HG02981 (cell line): ENCODE measurements around the gene CYGB.

Experiments
- ATAC-seq: cut with Tn5 transposase; IDR thresholded peaks from one replicate; pipeline ENCODE4 v1.9.1; 2021; ENCODE audit warnings: mild to moderate bottlenecking, moderate library complexity; ENCODE audit not compliant: unreplicated experiment

The CYGB gene

GRCh38 chr17:76502341-76503211 lies 34.9 kb downstream of the CYGB start:
- no peak for ATAC-seq

DNA sequence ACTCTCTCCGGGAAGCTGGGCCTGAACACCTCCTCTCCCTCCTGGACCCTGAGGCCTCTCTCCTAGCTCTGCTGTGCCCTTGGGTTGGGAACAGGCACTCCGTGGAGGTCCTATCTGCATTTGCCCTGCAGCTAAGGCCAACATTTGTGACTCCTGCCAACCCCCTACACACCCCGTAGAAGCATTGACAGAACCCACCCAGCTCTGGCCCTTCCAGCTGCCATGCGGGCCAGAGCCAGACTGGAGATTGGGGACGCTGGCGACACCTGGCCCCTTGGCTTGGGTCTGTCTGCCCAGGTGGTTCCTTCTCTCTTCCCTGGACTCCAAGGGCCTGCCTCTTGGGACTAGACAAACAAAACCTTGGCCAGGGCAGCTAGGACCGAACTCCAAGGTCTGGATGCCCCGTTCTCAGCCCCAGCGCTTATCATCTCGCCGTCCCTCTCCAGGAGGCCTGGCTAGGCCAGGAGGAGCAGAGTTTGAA lies 35.6 kb downstream of the CYGB start:
- ATAC-seq = no peak

GRCh38 chr17:76501018-76501826 lies 36.3 kb downstream of the CYGB start, which contains the start of gene RHBDF2:
Gene RHBDF2 (minus strand): TSS chr17:76501423. CDS start chr17:76481524, 19,899 bp downstream.
- peak; percentile 57 for ATAC-seq

GRCh38 chr17:76500747-76501017 lies 36.8 kb downstream of the CYGB start:
- ATAC-seq = no peak

GRCh38 chr17:76500074-76500746 lies 37.3 kb downstream of the CYGB start:
- no peak for ATAC-seq

DNA sequence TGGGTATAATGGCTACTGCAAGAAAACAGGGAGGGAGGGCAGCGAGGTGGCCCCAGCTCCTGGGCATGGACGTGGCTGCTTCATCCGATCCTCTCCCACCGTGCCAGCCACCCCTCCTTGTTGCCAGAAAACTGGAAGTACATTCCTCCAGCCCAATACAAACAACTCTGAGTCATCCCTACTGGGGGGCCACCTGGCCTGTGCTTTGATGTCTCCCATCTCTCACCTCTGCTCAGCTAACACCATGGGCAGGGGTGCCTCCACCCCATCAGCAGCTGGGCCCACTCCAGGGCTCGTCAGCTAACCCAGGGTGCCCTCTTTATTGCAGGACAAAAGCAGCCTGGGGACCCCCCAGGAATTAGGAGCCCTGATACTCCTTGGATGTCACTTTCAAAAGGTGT lies 38.2 kb downstream of the CYGB start:
- no peak for ATAC-seq

- no peak for ATAC-seq
These were observed 38.6 kb downstream of the CYGB start for GRCh38 chr17:76498876-76499251.

DNA sequence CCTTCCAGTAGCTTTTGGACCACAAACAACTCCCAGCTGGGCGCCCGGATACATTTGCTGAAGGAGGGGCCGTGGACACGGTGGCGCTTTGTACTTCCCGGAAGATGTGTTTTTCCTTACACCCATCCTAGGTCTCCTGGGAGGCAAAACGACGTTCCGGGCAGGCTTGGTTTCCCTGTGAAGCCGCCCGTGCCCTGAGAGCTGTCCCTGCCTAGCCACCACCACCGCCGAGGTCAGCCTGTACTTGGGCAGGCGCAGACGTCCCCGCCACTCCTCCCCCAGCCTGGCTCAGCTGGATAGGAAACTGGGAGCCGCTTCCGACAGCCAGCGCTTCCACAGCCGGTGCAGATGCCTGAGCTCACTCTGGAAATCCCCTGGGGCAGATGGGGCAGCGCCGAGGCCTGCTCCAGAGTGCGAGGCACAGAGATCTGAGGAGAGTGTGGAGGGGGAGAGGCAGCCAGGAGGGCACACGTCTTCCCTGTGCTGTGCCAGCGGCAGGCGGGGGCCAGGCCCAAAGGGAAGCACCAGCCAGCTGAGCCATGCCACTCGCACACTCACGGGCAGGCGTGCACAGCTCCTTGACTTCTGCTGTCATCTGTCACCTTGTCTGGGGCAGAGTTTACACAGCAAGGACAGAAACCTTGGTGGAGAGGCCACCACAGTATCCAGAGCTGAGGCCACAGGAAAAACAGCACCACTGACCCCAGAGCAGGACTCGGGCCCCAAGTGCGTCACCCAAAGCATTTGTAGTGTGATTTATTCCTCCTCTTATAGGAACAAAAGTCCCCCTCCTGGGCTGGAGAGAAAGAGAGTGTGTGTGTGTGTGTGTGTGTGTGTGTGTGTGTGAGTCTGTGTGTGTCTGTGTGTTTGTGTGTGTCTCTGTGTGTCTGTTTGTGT lies 39.3 kb downstream of the CYGB start:
- ATAC-seq = no peak

GRCh38 chr17:76497699-76497978 lies 39.9 kb downstream of the CYGB start:
- ATAC-seq = no peak

- no peak for ATAC-seq
These were observed 41.0 kb downstream of the CYGB start for GRCh38 chr17:76496464-76496863.

DNA sequence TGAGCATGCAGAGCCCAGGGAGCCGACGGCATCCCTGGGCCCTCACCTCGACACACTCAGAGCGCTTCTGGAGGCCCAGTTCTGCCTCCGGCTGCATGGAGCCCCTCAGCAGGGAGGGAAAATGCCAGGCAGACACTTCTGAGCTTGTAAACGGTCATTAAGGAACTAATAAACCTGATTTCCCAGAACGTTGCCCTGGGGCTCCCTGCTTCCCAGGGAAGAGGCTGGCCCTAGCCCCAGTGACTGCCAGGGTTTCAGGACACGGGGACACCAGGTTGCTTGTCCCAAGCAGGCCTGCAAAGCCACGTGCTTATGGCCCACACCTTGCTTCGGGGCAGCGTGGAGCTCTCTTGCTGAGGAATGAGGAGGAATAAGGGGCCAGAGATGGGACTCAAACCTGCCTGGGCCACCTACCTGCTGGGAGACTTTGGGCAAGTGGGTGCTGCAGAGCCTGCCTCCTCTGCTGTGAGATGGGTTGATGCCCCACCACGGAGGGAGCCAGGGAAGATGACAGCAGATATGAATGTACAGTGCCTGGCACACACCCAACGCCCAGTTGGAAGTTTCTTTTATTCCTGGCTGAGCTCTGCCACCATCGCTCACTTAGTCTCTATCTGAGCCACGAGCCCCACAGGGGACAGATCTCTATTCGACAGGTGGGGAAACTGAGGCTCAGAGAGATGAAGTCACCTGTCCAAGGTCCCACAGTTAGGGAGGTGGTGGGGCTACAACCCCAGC lies 41.7 kb downstream of the CYGB start:
- no peak for ATAC-seq

GRCh38 chr17:76493505-76494167 lies 43.9 kb downstream of the CYGB start:
- ATAC-seq = no peak

- ATAC-seq = peak; percentile 50
These were observed 44.5 kb downstream of the CYGB start for GRCh38 chr17:76492989-76493501.

DNA sequence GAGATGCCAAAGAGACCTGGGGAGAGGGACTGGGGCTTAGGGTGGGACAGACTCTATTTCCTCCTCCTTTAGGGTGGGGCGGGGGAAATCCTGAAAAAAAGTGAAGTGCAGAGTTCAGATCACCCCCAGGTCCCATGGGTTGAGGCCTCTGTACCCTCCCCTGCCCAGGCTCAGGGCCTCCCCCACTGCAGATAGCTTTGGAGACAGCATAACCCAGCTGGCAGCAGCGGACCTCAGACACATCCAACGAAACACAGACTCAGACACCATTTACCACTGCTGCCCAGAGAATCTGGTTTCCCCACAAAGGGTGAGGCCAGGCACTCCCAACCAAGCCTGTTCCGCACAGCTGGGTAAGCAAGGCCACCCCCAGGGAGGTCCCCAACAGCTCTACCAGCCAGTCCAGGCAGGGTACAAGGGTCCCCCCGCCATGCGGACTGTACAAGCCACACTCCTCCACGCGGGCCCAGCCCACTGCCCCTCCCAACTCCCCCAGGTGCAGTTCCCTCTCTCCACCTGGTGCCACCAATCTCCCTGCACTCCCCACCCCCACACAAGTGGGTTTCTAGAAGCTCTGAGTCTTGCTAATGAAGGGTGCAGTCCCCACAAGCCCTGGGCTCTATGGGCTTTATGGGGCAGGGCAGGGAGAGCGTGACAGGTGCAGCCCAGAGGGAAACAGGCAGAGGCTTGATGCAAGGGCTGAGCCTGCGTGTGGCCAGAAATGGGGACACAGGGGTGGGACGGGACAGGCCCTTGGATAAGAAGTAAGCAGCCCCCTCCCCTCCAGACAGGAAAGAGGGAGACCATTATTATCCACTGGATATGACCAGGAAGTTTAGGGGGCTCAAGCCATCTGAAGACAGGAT lies 45.2 kb downstream of the CYGB start:
- ATAC-seq = peak; percentile 42

DNA sequence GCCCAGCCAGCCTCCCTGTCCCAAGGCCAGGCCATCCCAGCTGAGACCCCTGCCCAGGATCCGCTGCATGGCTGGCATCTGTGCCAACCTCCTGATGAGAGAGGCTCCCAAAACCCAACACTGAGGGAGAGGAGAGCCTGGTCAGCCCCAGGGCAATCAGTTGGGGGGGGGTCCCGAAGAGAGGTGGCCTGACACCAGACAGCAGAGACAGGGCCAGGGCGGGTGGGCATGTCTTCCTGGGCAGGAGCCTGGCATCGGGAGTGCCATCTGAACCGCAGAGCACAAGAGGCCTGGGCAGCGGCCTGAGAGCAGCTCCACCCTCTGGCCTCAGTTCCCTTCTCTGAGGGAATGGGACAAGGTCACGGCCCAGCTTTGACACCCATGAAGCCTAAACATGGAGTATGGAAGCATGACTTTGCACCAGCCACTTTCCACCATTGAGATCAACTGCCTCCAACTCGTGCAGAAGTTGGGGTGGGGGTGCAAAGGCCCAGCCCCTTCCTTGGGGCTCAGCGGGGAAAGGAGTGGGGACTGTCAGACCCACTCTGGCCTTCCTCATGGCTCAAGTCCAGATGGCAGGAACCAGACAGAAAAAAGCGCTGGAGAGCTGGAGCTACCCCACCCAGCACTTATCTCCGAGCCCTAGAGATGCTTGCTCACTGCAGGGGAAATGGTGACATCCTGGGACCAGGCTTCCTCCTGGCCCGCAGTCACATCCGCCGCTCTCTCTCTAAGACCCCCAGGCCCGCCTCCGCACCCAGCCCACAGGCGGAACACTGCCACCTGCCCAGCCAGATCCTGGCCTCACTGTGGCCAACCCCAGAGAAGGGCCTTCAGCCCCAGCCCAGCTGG lies 46.0 kb downstream of the CYGB start:
- ATAC-seq = no peak

GRCh38 chr17:76490112-76490710 lies 47.3 kb downstream of the CYGB start:
- no peak for ATAC-seq
